Mesendoderm (in vitro differentiated cells): ENCODE results near the gene DENND2D.

Source experiments
- DNase-seq: peaks from one replicate; pipeline ENCODE4 v3.0.0; 2013
- H2AK5ac ChIP-seq: 2 replicates; pipeline ENCODE4 v1.6.1; 2013; ENCODE audit warnings: low read length, inconsistent platforms
- H2BK120ac ChIP-seq: 2 replicates; pipeline ENCODE4 v1.6.1; 2013; ENCODE audit warnings: low read depth, mild to moderate bottlenecking, low read length, moderate library complexity, mixed read lengths
- H2BK15ac ChIP-seq: replicated peaks from 2 replicates; pipeline ENCODE4 v1.6.1; 2013; ENCODE audit warnings: low read depth, mild to moderate bottlenecking, moderate library complexity
- H2BK5ac ChIP-seq: 2 replicates; pipeline ENCODE4 v1.6.1; 2013; ENCODE audit warnings: low read length, inconsistent platforms
- H3K18ac ChIP-seq: 2 replicates; pipeline ENCODE4 v1.6.1; 2013; ENCODE audit warnings: mild to moderate bottlenecking, low read length, mixed read lengths
- H3K23ac ChIP-seq: one replicate; pipeline ENCODE4 v1.6.1; 2013; ENCODE audit warnings: low read length
- H3K27ac ChIP-seq: 2 replicates; pipeline ENCODE4 v1.5.1; 2013; ENCODE audit warnings: low read depth, mild to moderate bottlenecking, inconsistent platforms, low read length, moderate library complexity
- H3K27me3 ChIP-seq: 2 replicates; pipeline ENCODE4 v1.6.1; 2013; ENCODE audit warnings: low read length, control low read depth, mild to moderate bottlenecking, inconsistent platforms; ENCODE audit not compliant: insufficient read depth, poor library complexity
- H3K36me3 ChIP-seq: 2 replicates; pipeline ENCODE4 v1.6.1; 2013; ENCODE audit warnings: low read length, inconsistent platforms; ENCODE audit not compliant: control insufficient read depth, insufficient read depth
- H3K4ac ChIP-seq: one replicate; pipeline ENCODE4 v1.6.1; 2013; ENCODE audit warnings: low read depth, mild to moderate bottlenecking, low read length, moderate library complexity
- H3K4me1 ChIP-seq: 2 replicates; pipeline ENCODE4 v1.6.1; 2013; ENCODE audit warnings: low read depth, low read length, inconsistent platforms; ENCODE audit not compliant: control insufficient read depth
- H3K4me2 ChIP-seq: 2 replicates; pipeline ENCODE4 v1.6.1; 2013; ENCODE audit warnings: low read length
- H3K4me3 ChIP-seq: 2 replicates; pipeline ENCODE4 v1.5.1; 2013; ENCODE audit warnings: mild to moderate bottlenecking, low read length
- H3K56ac ChIP-seq: one replicate; pipeline ENCODE4 v1.6.1; 2013; ENCODE audit warnings: low read length
- H3K79me1 ChIP-seq: 2 replicates; pipeline ENCODE4 v1.6.1; 2013; ENCODE audit warnings: low read length, inconsistent platforms
- H3K79me2 ChIP-seq: 2 replicates; pipeline ENCODE4 v1.6.1; 2013; ENCODE audit warnings: mild to moderate bottlenecking, low read length; ENCODE audit not compliant: control insufficient read depth, insufficient read depth
- H3K9ac ChIP-seq: 2 replicates; pipeline ENCODE4 v1.6.1; 2013; ENCODE audit warnings: low read length, inconsistent platforms
- H4K5ac ChIP-seq: one replicate; pipeline ENCODE4 v1.6.1; 2013; ENCODE audit warnings: low read length
- H4K8ac ChIP-seq: one replicate; pipeline ENCODE4 v1.6.1; 2013; ENCODE audit warnings: low read depth, mild to moderate bottlenecking, control low read depth, low read length, moderate library complexity
- WGBS: extraction: QIAGEN DNeasy Blood & Tissue Kit; methylation state at CpG from one replicate; pipeline ENCODE4 v1.1.7; 2013; ENCODE audit warnings: low lambda C conversion rate, missing lambda C conversion rate; ENCODE audit not compliant: insufficient coverage; ENCODE audit errors: extremely low coverage; 5-methylcytosine and 5-hydroxymethylcytosine counted together

DENND2D gene

DNA sequence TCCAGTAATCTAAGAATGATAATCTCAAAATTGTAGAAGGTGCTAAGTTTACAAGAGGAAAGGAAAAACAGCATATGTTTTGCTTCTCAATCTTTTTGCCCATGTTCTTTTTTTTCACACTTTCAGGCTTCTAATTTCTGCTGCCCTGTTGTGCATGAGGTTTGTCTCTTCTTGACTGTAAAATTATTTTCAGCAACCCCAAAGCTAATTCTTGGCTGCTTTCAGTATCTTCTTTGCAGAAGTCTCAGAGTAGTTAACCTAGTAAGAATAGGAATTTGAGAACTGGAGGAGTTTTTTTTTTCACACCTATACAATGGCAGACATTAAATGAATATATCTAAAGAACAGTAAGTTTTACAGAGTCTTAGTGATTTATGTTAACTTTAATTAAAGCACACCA, 26.4 kb downstream of the DENND2D start:
- H3K4me2 ChIP-seq = no peak overlapping the region
- no peak overlapping the region for H2BK120ac ChIP-seq
- no peak overlapping the region for H4K5ac ChIP-seq
- no peak overlapping the region for H3K27ac ChIP-seq
- no peaks in the 10 kb centered on the region for H3K79me1 ChIP-seq
- H3K9ac ChIP-seq = no peak overlapping the region
- H2AK5ac ChIP-seq = no peak overlapping the region
- no peak overlapping the region for H2BK5ac ChIP-seq
- H3K56ac ChIP-seq = no peak overlapping the region
- H3K4me3 ChIP-seq = no peak overlapping the region
- H3K27me3 ChIP-seq = no peaks in the 10 kb centered on the region
- H3K79me2 ChIP-seq = no peaks in the 10 kb centered on the region
- no peak overlapping the region for H3K18ac ChIP-seq
- H3K4ac ChIP-seq = no peak overlapping the region
- no peak for DNase-seq
- no peak overlapping the region for H3K23ac ChIP-seq
- no peak overlapping the region for H2BK15ac ChIP-seq
- no peaks in the 10 kb centered on the region for H3K4me1 ChIP-seq
- H4K8ac ChIP-seq = no peak overlapping the region
- no peaks in the 10 kb centered on the region for H3K36me3 ChIP-seq

DNA sequence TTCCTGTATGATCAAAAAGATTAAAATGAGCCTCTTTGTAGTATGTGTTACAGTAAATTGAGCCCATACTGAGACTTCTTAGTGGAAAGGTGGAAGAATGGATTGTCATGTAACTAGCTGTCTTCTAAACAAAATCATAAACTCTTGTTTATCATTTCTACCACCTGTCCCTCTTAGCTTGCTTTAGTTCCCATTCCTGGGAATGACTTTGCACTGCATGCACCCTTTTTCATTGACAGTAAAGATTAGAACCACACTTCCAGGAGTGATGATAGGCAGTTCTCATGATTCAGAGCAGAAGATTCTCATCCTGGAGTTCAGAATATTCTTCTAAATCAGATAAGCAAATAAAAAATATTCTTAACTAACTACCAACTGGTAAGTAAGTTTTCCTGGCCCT, 28.0 kb downstream of the DENND2D start:
- no peak overlapping the region for H3K9ac ChIP-seq
- H3K56ac ChIP-seq = no peak overlapping the region
- no peaks in the 10 kb centered on the region for H3K79me1 ChIP-seq
- no peak overlapping the region for H3K4ac ChIP-seq
- no peak overlapping the region for H4K8ac ChIP-seq
- no peak overlapping the region for H2AK5ac ChIP-seq
- no peak overlapping the region for H3K23ac ChIP-seq
- no peak overlapping the region for H2BK5ac ChIP-seq
- H4K5ac ChIP-seq = no peak overlapping the region
- no peak overlapping the region for H3K4me3 ChIP-seq
- no peaks in the 10 kb centered on the region for H3K27me3 ChIP-seq
- H2BK120ac ChIP-seq = no peak overlapping the region
- no peaks in the 10 kb centered on the region for H3K79me2 ChIP-seq
- H3K36me3 ChIP-seq = no peaks in the 10 kb centered on the region
- no peak overlapping the region for H3K4me2 ChIP-seq
- no peak overlapping the region for H3K27ac ChIP-seq
- no peak overlapping the region for H3K18ac ChIP-seq
- no peak for DNase-seq
- no peak overlapping the region for H2BK15ac ChIP-seq
- H3K4me1 ChIP-seq = no peaks in the 10 kb centered on the region

DNA sequence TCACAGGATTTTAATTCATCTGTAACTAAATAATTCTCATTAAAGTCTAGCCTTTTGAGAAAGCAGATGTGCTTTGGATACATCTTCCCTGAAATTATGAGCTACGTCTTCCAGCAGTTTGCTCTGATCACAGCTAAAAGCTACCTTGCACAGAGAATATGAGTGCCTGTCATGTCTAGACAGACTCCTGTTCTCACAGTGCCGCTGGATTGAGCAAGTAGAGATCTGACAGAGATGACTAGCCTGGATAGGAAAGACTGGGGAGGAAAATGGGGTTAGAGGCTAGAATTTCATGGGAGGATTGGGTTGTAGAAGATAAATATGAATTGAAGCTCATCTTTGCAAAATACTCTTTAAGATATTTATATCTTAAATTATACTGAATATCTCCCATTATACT, 36.3 kb downstream of the DENND2D start:
- Histone ChIP-seq H3K79me1 (no peaks in the 10 kb centered on the region), H3K9ac (no peak overlapping the region), H2BK120ac (no peak overlapping the region), H3K4me1 (no peaks in the 10 kb centered on the region), H3K79me2 (no peaks in the 10 kb centered on the region), H3K27me3 (no peaks in the 10 kb centered on the region), H4K8ac (no peak overlapping the region), H3K27ac (no peak overlapping the region), H3K4me2 (no peak overlapping the region), H4K5ac (no peak overlapping the region), H3K56ac (no peak overlapping the region), H3K4me3 (no peak overlapping the region), H3K23ac (no peak overlapping the region), H3K4ac (no peak overlapping the region), H2BK5ac (no peak overlapping the region), H2BK15ac (no peak overlapping the region), H3K36me3 (no peaks in the 10 kb centered on the region), H3K18ac (no peak overlapping the region), H2AK5ac (no peak overlapping the region)
- no peak for DNase-seq
- no CpG with 5 or more reads among the region's 2 CpGs for WGBS

DNA sequence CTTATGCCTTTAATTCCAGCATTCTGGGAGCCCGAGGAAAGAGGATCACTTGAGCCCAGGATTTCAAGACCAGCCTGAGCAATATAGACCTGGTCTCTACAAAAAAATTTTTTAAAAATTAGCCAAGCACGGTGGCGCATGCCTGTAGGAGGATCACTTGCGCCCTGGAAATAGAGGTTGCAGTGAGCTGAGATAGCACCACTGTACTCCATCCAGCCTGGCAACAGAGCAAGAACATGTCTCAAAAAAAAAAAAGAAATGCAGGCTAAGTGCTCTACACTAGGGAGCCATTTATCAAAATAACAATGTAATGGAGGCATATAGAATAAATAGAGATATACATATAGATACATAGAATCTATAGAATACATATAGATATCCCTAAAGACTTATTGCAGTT, 37.1 kb downstream of the DENND2D start:
- no CpG with 5 or more reads among the region's 4 CpGs for WGBS
- DNase-seq = no peak
- Histone ChIP-seq H4K8ac (no peak overlapping the region), H3K9ac (no peak overlapping the region), H3K27me3 (no peaks in the 10 kb centered on the region), H2AK5ac (no peak overlapping the region), H3K79me1 (no peaks in the 10 kb centered on the region), H2BK120ac (no peak overlapping the region), H3K4me3 (no peak overlapping the region), H3K27ac (no peak overlapping the region), H3K4ac (no peak overlapping the region), H3K56ac (no peak overlapping the region), H2BK15ac (no peak overlapping the region), H3K4me2 (no peak overlapping the region), H4K5ac (no peak overlapping the region), H3K36me3 (no peaks in the 10 kb centered on the region), H3K18ac (no peak overlapping the region), H3K79me2 (no peaks in the 10 kb centered on the region), H3K4me1 (no peaks in the 10 kb centered on the region), H3K23ac (no peak overlapping the region), H2BK5ac (no peak overlapping the region)

DNA sequence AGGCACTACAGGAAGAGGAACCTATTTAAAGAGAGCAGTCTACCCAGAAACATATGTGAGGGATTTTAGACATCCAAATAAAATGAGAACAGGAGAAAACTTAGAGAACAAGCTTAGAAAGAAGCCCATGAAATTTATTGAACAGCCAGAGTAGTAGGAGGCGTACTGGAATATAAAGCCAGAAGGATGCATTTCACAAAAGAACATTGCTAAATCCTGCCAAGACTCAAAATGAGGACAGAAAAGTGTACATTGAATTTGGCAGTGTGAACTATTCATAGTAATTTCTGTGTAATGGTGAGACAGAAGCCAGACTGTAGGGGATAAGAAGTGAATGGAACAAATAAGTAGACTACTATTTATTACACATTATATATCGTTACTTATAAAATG, 38.0 kb downstream of the DENND2D start:
- Histone ChIP-seq H2AK5ac (no peak overlapping the region), H3K4ac (no peak overlapping the region), H3K4me3 (no peak overlapping the region), H3K4me2 (no peak overlapping the region), H2BK5ac (no peak overlapping the region), H3K9ac (no peak overlapping the region), H3K56ac (no peak overlapping the region), H4K8ac (no peak overlapping the region), H3K27me3 (no peaks in the 10 kb centered on the region), H2BK120ac (no peak overlapping the region), H3K36me3 (no peaks in the 10 kb centered on the region), H3K79me1 (no peaks in the 10 kb centered on the region), H3K4me1 (no peaks in the 10 kb centered on the region), H3K18ac (no peak overlapping the region), H3K79me2 (no peaks in the 10 kb centered on the region), H2BK15ac (no peak overlapping the region), H3K27ac (no peak overlapping the region), H3K23ac (no peak overlapping the region), H4K5ac (no peak overlapping the region)
- WGBS = no CpG with 5 or more reads among the region's 2 CpGs
- no peak for DNase-seq

DNA sequence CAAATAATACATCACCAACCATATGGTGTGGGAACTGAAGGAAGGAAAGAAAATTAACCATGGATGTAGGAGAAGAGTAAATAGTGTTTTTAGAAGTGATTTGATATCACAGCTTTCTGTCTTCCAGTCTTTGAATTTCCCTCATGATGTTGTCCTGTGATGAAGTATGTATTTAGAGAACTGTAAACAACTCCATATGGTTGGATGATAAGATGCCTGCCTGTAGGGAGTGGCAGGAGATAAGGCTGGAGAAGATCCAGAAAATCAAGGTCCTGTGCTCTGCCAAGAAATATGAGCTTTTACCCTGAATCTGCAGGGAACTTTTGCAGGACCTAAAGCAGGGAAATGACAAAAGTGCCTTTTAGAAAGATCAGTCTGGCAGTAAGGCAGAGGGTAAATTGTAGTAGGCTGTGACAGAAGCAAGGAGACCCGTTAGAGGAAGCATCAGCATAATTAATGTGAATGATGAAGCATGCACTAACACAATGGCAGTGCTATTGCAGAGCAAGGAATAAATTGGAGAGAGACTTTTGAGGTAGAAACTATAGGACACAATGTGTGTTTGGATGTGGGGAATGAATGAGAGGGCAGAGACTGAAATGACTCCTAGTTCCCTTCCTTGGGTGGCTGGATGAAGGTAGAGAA, 38.5 kb downstream of the DENND2D start:
- no peak overlapping the region for H2BK15ac ChIP-seq
- no peaks in the 10 kb centered on the region for H3K79me1 ChIP-seq
- no peak overlapping the region for H2BK120ac ChIP-seq
- H2BK5ac ChIP-seq = no peak overlapping the region
- no peak overlapping the region for H3K9ac ChIP-seq
- no peak overlapping the region for H4K5ac ChIP-seq
- H3K23ac ChIP-seq = no peak overlapping the region
- peak; percentile 59 for DNase-seq
- H3K36me3 ChIP-seq = no peaks in the 10 kb centered on the region
- H4K8ac ChIP-seq = no peak overlapping the region
- no peaks in the 10 kb centered on the region for H3K79me2 ChIP-seq
- H2AK5ac ChIP-seq = no peak overlapping the region
- H3K4ac ChIP-seq = no peak overlapping the region
- no peaks in the 10 kb centered on the region for H3K4me1 ChIP-seq
- H3K4me2 ChIP-seq = no peak overlapping the region
- no peak overlapping the region for H3K4me3 ChIP-seq
- H3K56ac ChIP-seq = no peak overlapping the region
- no peak overlapping the region for H3K27ac ChIP-seq
- H3K18ac ChIP-seq = no peak overlapping the region
- WGBS = no CpG with 5 or more reads among the region's 1 CpG
- no peaks in the 10 kb centered on the region for H3K27me3 ChIP-seq
